Fibroblast of skin of scalp (primary cell): ENCODE measurements around the gene HCFC1R1.

Source experiments
- DNase-seq: peaks from one replicate; pipeline ENCODE4 v3.0.0-alpha.2; 2013

Gene HCFC1R1

DNA sequence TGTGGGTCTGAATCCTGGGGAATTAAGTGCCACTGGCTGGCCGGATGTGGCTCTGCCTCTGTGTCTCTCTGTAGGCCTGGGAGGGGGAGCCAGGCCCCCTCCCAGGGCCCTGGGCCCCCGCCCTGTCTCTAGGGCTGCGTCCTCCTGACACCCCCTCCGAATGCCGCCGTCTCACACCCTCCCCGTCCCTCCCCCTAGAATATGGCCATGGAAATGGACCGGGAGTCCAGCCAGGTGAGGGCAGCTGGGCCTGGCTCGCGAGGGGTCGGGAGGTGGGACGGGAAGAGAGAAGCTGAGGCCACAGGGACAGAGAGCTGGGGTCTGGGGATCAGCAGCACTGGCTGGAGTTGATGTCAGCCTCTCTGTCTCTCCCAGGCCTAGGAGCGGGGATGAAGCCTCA, 27.4 kb downstream of the HCFC1R1 start:
- DNase-seq, result no peak

DNA sequence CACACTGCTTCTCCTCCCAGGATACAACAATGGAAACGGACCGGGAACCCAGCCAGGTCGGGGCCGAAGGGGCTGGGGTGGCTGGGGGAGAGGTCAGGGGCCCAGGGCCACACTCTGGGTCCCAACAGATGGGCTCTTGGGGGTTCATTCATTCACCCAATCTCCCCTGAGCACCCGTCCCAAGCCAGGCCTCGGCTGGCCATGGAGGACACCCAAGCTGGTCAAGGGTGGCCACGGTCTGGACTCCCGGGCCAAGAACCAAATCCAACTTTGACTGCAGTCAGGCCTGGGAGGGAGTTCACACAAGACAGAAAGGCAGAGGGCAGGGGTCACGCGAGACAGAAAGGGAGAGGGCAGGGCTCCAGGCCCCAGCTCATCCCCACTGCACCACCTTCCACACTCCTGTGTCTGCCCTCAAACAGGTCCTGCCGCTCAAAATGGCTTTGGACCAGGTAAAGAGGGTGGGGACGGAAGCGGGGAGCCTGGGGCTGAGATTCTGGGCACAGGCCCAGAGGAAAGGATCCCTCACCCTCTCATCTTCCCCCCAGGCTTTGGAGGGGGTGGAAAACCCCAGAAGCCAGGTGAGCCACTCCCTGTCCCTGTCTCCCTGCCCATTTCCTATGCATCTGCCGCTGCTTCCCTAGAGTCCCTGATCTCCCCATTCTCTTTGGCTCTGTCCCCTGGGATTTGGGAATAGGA, 31.2 kb downstream of the HCFC1R1 start:
- no peak for DNase-seq

DNA sequence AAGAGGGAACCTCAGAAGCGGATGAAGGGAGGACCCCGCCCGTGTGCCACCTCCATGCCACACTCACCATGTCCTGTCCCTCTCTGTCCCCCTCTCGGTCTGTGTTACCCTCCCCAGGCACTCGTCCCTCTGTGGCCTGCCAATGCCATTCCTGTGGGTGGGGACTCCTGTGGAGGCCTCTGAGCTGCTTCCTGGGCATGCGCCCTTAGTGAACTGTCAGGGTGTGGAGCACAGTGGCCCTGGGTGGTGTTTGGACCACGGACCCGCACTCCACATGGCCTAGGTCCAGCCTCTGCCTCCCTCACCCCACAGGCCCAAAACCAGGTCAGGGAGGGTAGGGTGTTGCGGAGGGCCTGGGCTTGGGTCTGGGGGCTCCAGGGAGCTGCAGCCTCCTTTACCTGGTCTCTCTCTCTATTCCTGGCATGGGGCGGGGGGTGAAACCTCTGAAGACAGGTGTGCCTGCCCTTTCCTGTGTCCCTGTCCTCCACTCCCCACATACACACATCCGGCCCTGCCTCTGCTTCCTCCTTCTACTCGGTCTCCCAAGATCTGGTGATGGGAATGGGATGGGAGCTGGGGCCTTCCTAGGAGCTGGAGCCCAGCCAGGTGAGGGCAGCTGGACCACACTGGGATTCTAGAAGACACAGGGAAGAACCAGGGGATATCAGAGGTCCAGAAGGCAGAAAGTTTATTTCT, 32.0 kb downstream of the HCFC1R1 start:
- DNase-seq, result no peak

DNA sequence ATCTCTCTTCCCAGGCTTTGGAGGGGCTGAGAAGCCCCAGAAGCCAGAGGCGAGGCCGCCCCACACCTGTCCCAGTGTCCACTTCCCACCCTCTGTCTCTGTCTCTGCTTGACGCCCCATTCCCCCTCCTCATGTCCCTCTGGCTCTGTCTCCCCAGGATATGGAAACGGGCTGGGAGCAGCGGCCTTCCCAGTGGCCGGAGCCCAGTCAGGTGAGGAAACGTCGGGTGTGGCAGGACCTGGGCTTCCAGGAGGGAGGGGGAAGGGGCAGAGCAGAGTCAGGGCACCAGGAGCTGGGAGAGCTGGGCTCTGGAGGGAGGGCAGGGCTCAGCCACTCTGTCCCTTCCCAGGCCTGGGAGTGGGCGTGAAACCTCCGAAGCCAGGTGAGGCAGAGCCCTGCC, 32.9 kb downstream of the HCFC1R1 start:
- DNase-seq, result no peak

DNA sequence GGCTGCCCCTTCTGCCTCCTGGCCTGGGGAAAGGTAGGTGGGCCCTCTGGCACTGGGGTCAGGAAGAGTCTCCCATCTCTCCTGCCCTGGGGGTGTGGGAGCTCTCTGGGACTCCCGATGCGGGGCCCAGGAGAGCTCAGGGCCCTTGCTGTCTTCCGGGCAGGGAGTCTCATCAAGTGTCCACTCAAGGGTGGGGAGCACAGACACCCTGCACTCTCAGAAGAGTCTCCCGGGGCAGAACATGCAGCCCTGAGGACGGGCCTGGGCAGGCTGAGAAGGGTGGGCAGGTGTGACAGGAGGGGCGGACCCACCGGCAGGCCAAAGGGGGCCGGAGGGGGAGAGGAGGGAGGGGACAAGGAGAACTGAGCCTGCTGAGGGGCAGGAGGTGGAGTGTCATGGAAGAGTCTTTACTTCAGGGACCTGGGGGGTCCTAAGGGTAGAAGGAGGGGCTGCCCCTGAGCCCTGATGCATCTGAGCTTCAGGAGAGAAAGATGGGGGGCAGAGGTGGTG, 35.1 kb downstream of the HCFC1R1 start:
- no peak for DNase-seq

DNA sequence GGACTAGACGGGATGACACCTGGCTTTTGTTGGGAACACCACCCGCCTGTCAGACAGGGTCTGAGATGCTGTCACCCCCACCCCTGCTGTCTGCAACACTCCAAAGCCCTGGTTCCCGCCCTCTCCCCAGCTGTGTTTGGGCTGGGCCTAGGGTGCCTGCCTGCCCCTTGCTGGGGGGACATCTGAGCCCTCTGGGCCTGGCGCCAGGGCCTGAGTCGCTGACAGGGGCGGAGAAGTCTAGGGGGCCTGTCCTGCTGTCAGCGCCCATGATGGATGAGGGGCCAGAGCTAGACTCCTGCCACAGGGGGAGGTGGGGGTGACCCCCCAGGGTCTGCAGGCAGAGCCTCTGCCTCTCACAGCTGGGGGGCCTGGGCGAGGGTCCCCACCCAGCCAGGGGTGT, 35.9 kb downstream of the HCFC1R1 start:
- DNase-seq, result peak; percentile 59

DNA sequence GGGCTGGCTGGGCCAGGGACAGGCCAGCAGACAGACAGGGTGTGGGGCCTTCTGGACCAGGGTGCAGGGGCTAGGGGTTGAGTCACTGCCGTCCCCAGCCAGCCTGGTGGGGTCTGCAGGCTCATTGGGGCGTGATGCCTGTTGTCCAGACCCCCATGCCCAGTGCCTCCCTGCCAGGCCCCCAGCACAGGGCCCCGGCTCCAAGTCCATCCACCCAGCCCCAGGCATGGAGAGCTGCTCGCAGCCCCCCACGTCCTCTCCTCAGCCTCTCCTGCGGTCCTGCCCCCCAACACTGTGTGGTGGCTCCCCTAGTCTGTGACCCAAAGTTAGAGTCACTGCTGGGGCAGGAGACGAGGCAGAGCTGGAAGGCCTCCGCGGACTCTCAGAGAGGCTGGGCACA, 36.5 kb downstream of the HCFC1R1 start:
- DNase-seq, result no peak

DNA sequence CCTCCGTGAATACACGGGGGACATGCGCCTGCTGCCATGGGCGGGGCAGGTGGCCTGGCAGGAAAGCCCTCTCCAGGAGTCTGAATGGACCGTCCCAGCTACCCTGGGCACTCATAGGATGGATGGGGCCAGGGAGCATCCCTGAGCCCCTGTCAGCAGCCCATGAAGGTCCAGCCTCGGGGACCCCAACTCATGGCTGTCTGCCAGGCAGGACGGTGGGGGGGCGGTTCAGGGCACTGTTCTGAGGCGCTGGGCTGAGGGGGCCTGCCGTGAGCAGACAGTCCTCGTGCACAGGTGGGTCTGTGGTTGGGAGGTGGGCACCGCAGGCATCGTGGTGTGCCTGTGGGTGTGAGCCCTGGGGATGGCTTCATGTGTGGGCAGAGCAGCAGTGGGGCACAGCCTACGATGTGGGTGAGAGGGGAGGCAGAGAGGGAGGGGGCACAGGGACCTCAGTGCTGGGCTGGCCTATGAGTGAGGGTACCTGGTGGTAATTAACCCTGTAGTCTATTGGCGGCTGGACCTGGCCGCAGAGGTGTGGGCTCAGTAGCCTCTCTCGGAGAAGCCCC, 37.0 kb downstream of the HCFC1R1 start:
- no peak for DNase-seq

DNA sequence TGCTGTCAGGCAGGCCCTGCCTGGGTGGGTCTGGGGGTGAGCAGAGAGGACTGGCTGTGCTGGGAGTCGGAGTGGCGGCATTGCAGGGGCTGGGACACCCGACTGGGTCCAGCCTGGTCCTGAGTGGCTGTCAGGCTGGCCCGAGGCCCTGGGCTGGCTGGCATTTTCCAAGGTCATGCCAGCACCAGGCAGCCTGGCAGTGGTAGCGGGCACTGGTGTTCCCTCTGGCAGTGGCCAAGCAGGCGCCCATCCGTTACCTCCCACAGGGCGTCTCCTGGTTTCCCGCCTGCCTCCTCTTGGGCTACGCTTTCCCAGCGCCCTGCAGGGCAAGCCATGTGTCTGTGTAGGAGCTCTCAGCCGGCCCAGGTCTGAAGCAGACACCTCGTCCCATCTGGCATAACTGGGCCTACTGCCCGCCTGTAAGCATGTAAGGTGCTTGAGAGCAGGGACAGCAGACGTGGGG, 37.8 kb downstream of the HCFC1R1 start:
- DNase-seq, result no peak

DNA sequence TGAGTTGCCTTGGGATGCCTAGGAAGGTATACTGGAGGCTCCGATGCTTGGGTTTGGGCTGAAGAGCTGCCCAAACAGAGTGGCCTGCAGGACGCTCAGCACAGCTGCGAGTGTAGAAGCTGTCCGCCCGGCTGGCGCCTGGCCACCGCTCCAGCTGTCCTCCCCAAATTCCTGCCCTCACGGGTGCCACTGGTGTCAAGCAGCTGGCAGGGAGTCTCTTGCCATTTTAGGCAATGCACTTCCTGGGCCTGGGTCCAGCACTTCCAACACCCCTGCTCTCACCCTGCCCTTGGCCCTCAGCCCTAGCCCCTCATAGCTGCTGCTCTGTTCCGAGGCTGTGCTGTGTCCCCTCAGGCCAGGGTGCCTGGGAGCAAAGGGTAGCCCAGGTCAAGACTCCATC, 38.3 kb downstream of the HCFC1R1 start:
- DNase-seq, result no peak

DNA sequence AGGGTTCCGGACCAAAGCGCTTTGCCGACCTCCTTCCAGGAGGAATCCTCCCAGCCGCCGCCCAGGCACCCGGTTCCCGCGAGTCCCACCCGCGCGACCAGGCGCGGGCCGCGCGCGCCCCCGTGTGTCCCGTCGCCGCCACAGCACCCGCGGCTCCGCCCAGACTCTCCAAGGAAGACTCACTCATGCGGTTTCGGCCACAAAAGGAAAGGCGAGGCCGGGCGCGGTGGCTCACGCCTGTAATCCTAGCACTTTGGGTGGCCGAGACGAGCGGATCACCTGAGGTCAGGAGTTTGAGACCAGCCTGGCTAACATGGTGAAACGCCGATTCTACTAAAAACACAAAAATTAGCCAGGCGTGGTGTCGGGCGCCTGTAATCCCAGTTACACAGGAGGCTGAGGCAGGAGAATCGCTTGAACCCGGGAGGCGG, 40.0 kb downstream of the HCFC1R1 start:
- DNase-seq, result peak; percentile 81

DNA sequence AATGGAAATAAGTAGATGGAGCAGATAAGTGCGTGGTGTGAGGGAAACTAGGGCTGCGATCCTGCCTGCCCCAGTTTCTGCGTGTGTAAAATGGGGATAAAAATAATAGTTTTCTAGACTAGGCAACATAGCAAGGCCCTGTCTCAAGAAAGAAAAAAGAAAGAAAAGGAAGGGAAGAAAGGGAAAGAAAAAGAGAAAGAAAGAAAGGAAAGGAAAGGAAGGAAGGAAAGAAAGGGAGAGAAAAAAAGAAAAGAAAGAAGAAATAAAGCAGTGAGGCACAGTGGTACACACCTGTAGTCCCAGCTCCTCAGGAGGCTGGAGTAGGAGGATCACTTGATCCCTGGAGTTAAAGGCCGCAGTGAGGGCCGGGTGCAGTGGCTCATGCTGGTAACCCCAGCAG, 41.3 kb downstream of the HCFC1R1 start:
- no peak for DNase-seq

DNA sequence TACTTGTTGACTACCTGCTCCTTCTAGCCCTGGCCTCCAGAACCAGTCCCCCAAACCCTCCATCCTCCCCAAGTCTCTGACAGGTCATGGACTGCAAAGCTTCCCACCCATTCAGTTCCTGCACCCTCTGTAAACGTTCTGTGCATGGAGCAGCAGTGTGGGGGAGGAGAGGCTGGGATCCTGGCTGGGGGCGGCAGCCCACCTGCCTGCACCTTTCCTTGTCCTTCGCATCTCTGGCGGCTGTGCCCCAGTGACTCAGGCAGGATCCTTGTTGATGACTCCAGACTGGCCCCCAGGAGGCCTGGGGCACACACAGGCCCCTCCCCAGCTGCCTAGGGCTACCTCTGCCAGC, 41.9 kb downstream of the HCFC1R1 start:
- DNase-seq, result no peak

DNA sequence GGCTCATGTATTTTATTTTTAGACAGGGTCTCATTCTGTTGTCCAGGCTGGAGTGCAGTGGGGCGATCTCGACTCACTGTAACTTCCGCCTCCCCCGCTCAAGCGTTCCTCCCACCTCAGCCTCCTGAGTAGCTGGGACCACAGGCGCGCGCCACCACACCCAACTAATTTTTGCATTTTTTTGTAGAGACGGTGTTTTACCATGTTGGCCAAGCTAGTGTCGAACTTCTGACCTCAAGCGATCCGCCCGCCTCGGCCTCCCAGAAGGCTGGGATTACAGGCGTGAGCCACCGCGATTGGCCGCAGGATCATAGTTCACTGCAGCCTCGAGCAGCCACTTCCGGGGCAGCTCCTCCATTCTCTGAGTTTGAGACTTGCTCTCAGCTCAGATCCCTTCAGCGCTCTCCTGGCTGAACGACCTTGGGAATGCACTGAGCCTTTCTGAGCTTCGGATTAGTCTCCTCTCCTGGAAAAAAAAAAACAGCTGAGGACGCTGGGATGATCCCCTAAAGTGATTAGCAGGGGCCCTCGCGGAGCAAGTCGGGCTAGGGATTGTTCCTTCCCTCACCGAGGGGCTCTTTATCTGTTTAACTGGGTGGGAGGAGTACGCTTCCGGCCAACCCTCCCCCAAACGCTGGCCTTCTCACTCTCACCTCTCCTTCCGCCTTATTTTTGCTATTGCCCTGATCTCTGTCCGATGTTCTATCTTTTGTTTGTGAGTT, 42.4 kb downstream of the HCFC1R1 start:
- DNase-seq, result no peak

DNA sequence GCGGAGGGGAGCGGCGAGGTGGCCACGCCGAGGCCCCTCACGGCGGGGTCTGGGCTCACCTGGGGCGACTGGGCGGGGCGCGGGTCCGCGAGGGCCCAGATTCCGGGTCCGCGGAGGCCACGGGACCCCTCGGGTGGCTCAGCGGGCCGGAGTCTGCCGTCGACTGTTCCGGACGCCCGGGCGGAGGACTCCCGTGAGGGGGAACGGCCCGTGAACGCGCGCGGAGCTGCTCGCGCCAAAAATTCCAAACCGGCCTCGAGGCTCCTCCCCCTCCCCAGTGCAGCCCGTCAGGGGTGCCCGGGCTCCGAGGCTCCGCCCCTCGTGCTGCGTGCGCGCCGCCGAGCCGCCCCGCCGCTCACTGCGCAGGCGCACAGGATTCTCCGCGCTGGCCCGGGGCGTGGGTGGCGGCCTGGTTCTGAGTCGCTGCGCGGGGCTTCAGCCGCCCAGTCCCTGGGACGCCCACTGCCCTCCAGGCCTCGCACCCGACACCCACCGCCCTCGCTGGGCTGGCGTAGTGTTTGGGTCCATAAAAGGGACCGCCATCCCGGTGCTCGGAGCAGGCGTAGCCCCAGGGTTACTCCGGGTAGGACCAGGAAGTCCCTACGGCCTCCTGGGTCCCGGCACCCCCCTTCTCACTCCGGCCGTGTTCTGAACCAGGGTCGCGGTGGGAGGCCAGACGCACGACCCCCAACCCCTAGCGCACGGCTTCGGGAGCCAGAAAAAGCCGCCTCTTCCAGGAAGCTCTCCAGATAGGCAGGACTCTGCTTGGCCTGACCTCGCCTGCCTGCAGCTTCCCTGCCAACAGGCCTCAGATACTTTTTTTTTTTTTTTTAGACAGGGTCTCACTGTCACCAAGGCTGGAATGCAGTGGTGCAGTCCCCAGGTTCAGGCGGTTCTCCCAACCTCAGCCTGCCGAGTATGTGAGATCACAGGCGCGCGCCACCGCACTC, 43.2 kb downstream of the HCFC1R1 start, which contains the start of gene PKMYT1:
Gene PKMYT1, minus strand, starts transcription at position 220 of the 950 bp plus-strand sequence. CDS start 789 bp downstream, outside the sequence.
- DNase-seq, result peak; percentile 87

DNA sequence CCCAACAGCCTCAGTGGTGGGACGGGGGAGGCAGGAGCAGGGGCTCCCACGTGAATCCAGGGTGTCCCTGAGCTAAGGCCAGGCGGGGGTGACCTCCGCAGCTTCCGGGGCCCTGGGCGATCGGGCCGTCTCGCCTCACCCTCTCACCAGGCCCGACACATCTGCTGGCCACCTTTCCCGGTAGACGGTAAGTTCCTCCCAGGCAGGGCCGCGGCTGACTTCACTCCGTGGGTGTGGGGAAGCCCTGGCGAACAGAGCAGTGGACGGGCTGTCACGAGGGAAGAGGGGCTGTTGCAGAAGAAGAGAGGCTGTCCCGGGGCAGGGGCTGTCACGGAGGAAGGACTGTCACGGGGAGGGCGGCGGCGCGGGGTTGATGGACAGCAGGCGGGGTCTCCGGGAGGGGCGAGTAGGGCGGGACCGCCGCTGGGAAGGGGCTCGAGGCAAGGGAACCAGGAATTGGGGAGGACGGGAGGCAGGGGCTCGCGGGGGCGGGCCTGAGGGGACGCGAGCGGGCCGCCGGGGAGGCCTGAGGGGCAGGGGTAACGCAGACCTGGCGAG, 44.0 kb downstream of the HCFC1R1 start:
- no peak for DNase-seq

DNA sequence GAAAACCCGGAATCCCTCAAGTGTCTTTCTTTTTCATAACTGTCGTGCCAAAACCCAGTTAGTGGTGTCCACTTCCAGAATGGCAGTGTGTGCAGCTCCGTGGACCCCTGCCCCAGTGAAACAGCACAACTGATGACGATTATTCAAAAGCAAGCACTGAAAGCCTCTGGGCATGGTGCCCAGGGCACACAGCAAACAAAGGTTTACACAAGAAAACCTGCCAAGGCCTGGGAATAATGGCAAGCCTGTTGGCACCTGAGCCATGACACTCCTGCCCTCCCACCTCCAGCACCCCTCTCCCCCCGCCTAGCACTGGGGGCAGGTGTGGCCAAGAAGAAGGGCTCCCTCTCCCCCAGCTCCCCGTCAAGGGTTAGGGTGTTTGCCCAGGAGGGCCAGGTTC, 46.3 kb downstream of the HCFC1R1 start:
- no peak for DNase-seq

DNA sequence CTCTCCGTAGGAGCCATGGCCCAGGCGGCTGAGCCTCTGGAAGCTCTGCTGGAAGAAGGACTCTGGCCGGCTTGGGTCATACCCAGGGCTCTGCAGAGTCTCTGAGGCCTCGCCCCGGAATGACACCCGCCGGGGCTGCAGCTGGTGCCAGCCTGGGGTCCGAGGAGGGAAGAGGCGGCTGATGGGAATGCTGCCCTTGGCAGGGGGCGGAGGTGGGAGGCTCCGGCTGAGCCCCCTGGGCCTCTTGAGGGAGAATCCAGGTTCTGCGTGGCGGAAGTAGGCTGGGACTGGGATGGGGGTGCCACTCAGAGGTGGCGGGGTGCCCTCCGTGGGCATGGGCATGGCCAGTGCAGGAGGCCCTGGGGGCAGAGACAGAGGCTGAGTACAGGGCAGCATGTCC, 47.1 kb downstream of the HCFC1R1 start:
- DNase-seq, result no peak

DNA sequence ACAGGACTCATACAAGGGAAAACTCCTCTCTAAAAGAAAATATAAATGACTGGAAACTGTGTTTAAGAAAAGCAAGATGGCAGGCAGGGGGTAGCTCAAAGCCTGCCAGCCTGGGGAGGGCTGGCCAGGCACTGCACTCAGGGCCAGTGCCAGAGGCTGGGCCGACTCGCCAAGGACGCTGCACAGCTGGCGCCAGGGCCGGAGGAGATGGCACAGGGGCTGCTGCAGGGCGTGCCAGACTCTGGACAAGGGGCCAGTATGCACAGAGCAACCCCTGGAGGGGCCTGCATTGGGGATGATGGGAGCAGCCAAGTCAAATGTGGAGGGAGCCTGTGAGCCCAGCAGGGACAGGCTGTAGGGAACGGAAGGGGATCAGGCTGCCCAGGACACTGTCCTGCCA, 47.5 kb downstream of the HCFC1R1 start:
- DNase-seq, result no peak

DNA sequence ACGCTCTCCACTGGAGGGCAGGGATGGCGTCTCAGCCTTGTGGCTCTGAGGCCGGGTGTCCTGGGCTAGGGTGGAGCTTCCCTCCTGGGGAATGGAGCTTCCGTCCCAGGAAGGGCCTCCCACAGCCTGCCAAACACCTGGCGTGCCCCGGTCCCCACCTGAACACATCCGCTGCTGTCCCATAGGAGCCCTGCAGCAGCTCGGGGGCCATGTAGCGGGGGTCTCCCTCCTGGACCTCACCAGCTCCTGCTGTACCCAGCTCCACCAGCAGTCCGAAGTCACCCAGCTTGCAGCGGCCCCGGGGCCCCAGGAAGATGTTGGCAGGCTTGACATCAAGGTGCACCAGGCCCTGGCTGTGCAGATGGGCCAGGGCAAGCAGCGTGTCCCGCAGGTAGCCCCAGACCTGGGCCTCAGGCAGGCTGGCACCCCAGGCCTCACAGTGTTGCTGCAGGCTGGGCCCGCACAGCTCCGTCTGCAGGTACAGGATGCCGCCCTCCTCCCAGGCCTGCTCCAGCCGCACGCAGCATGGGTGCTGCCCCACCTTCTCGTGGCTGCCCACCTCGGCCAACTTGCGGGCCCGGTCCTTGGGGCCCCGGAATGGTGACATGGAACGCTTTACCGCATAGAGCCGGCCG, 48.5 kb downstream of the HCFC1R1 start:
- DNase-seq, result no peak
